BJ (cell line): ENCODE data around the gene MAP1A. TPM values are rescaled to one million over a fixed set of nuclear protein-coding genes. Genes with fewer than 3 reads are reported as not detected.
"Not testable (repeated sequence)": the region's sequence is repeated elsewhere in the genome, so short reads cannot be mapped to it uniquely, and the experiment has no call there.

Experiments used
- CTCF ChIA-PET: fragments of 350-600 bp; formaldehyde crosslinking; extraction: SDS; loops from one replicate; lab custom pipeline; 2021; ENCODE audit warnings: antibody characterized with exemption, inconsistent platforms; lab: Yijun Ruan, JAX
- POLR2A ChIA-PET: fragments of 300-600 bp; sonication (Branson Sonifier 250); formaldehyde crosslinking; extraction: SDS; loops from one replicate; lab custom pipeline; 2021; ENCODE audit warnings: antibody characterized with exemption; lab: Charles Lee
- DNase-seq: peaks from one replicate; pipeline ENCODE4 v3.0.0-alpha.2; 2011; ENCODE audit warnings: low read depth
- H3K27me3 ChIP-seq: 2 replicates; pipeline ENCODE4 v1.6.0; 2011; ENCODE audit warnings: low read length; ENCODE audit not compliant: control insufficient read depth, insufficient read depth
- H3K36me3 ChIP-seq: 2 replicates; pipeline ENCODE4 v1.5.1; 2011; ENCODE audit warnings: low read length; ENCODE audit not compliant: control insufficient read depth, insufficient read depth
- H3K4me3 ChIP-seq: 2 replicates; pipeline ENCODE4 v1.5.1; 2011; ENCODE audit warnings: low read depth, mild to moderate bottlenecking, control low read depth, low read length
- polyA plus RNA-seq: library from polyadenylated mRNA; depleted of rRNA; stranded (reverse); fragments of >200 nt; gene quantifications from 2 replicates; pipeline ENCODE4 v1.2.3, GENCODE V29; 2011
- TF ChIP-seq, protein P1 (sequence below): IDR thresholded peaks from 2 replicates; pipeline ENCODE4 v1.5.1; 2011; ENCODE audit warnings: low read depth, mild to moderate bottlenecking, control low read depth, inconsistent platforms, low read length, moderate library complexity; ENCODE audit not compliant: insufficient read depth

MAP1A gene
- polyA plus RNA-seq, 1 experiment: 54.0 TPM

DNA sequence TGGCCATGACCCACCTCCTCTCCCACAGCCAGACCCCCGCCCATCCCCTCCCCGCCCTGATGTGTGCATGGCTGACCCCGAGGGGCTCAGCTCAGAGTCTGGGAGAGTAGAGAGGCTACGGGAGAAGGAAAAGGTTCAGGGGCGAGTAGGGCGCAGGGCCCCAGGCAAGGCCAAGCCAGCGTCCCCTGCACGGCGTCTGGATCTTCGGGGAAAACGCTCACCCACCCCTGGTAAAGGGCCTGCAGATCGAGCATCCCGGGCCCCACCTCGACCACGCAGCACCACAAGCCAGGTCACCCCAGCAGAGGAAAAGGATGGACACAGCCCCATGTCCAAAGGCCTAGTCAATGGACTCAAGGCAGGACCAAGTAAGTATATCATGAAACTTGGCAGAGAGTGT, 11.7 kb downstream of the MAP1A start:
- Histone ChIP-seq H3K4me3 (no peak overlapping the region), H3K27me3 (no peaks in the 10 kb centered on the region), H3K36me3 (peaks cover 23% of the 10 kb centered on the region)
- POLR2A ChIA-PET: no interaction called here
- TF ChIP-seq, protein P1, sequence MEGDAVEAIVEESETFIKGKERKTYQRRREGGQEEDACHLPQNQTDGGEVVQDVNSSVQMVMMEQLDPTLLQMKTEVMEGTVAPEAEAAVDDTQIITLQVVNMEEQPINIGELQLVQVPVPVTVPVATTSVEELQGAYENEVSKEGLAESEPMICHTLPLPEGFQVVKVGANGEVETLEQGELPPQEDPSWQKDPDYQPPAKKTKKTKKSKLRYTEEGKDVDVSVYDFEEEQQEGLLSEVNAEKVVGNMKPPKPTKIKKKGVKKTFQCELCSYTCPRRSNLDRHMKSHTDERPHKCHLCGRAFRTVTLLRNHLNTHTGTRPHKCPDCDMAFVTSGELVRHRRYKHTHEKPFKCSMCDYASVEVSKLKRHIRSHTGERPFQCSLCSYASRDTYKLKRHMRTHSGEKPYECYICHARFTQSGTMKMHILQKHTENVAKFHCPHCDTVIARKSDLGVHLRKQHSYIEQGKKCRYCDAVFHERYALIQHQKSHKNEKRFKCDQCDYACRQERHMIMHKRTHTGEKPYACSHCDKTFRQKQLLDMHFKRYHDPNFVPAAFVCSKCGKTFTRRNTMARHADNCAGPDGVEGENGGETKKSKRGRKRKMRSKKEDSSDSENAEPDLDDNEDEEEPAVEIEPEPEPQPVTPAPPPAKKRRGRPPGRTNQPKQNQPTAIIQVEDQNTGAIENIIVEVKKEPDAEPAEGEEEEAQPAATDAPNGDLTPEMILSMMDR: no peak
- no peak for DNase-seq
- CTCF ChIA-PET: interaction anchor here (0.8 to 3.3 kb wide), 2 partner anchors 12 to 18 kb away, joined by 5 to 22 read pairs; partner anchors contain the start of gene MAP1A

DNA sequence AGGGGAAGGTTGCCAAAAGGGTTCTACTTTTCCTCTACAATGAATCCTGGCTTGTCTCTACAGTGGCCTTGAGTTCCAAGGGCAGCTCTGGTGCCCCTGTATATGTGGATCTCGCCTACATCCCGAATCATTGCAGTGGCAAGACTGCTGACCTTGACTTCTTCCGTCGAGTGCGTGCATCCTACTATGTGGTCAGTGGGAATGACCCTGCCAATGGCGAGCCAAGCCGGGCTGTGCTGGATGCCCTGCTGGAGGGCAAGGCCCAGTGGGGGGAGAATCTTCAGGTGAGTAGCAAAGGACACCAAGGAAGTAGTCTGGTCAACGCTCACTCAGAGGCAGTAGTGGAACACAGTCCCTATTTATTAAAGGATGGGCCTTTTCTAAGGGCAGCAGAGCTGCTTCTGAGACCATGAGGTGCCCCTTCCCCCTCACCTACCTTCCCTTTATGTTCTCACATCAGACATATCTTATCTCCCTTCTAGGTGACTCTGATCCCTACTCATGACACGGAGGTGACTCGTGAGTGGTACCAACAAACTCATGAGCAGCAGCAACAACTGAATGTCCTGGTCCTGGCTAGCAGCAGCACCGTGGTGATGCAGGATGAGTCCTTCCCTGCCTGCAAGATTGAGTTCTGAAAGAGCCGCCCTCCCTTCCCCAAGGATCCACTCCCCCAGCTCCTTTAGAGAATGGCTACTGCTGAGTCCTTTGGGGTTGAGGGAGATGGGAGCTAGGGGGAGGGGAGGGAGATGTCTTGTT, 12.4 kb downstream of the MAP1A start:
- POLR2A ChIA-PET: no interaction called here
- CTCF ChIA-PET: interaction anchor here (1.8 to 2.2 kb wide), 2 partner anchors 9 to 15 kb away, joined by 6 to 7 read pairs; no protein-coding TSS in a partner anchor
- peaks cover 21% of the 10 kb centered on the region for H3K36me3 ChIP-seq
- DNase-seq: no peak
- no peaks in the 10 kb centered on the region for H3K27me3 ChIP-seq
- TF ChIP-seq, protein P1: no peak
- no peak overlapping the region for H3K4me3 ChIP-seq

DNA sequence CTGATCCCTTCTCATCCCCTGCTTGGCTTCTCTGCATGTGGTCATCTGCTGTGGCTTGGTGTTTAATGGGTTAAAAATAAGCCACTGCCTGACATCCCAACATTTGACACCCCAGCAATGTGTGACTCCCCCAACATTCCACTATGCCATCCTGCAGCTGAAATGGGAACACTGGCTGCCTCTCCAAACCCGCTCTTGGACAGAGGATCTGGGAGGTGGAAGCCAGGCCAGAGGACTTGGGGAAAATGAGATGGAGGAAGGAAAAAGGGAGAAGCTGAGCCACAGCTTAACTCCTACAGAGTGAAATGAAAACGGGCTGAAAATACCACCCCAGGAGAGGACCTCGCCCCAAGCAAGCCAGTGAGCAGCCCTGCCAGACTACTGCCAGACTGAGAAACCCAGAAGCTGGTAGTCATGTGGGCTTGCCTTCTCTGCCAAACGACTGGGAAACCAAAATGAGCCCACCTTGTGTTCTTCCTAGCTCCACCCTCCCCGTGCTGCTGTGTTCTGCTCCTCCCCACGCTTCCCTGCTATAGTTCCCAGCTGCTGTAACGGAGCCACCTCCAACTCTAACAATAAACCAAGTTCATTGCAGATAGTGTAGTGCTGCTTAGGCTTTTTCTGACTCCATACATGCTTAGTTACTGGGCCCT, 13.7 kb downstream of the MAP1A start:
- H3K27me3 ChIP-seq: no peaks in the 10 kb centered on the region
- CTCF ChIA-PET: interaction anchor here (1.3 to 2.2 kb wide), 3 partner anchors 10 to 17 kb away, joined by 3 to 7 read pairs (median 6); no protein-coding TSS in a partner anchor
- no peak for DNase-seq
- TF ChIP-seq, protein P1: no peak
- POLR2A ChIA-PET: interaction anchor here (0.5 to 0.9 kb wide), 3 partner anchors 10 to 14 kb away, joined by 3 read pairs; no protein-coding TSS in a partner anchor
- peaks cover 16% of the 10 kb centered on the region; the same call in 1 of the 2 replicates for H3K36me3 ChIP-seq
- no peak overlapping the region for H3K4me3 ChIP-seq

DNA sequence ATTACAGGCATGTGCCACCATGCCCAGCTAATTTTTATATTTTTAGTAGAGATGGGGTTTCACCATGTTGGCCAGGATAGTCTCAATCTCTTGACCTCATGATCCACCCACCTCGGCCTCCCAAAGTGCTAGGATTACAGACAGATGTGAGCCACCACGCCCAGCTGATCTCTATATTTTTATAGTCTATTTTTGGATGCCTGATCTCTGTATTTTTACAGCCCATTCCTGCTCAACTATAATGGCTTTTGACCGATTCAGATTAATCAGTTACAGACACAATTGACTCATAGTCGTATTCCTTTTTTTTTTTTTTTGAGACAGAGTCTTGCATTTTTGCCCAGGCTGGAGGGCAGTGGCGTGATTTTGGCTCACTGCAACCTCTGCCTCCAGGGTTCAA, 15.4 kb downstream of the MAP1A start:
- H3K36me3 ChIP-seq, POLR2A ChIA-PET, H3K4me3 ChIP-seq, H3K27me3 ChIP-seq: not testable (repeated sequence)
- DNase-seq: peak; percentile 54
- CTCF ChIA-PET: interaction anchor here (0.6 to 1.7 kb wide), 2 partner anchors 13 to 17 kb away, joined by 4 read pairs; no protein-coding TSS in a partner anchor

DNA sequence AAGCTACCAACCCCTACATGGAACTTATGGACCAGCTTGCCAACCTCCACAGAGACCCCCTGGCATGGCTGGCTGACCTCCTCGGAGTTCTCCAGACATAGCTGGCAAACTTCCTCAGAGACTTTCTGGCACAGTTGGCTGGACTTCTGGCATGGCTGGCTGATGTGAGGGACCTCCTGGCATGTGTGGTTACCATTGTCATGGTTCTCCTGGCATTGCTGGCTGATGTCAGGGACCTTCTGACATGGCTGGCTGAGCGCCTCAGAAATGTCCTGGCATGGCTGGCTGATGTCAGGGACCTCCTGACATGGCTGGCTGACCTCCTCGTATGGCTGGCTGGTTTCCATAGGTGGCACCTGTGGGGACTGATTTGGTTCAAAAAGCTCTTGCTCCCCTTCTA, 17.5 kb downstream of the MAP1A start:
- Histone ChIP-seq H3K27me3 (no peaks in the 10 kb centered on the region), H3K36me3 (peaks cover 2% of the 10 kb centered on the region; the same call in 1 of the 2 replicates), H3K4me3 (no peak overlapping the region)
- ChIA-PET POLR2A (no interaction called here), CTCF (no interaction called here)
- DNase-seq: no peak
- TF ChIP-seq, protein P1: no peak
